ENCODE data around the gene EGFL7.

EGFL7 gene

GRCh38 chr9:136645352-136645902, 17.3 kb upstream of the EGFL7 start:
- Histone ChIP-seq H3K27ac (ENCODE audit: low read depth, low read length) (peak overlapping the region; percentile 50), H3K9ac (ENCODE audit: low read depth in 1 of 2, low read length in 2 of 2) (no peak overlapping the region), H3K4me3 (ENCODE audit: low read depth in 1 of 2, low read length in 2 of 2) (no peak overlapping the region), H3K9me3 (ENCODE audit: control insufficient read depth in 1 of 2, low read length in 2 of 2) (no peaks in the 10 kb centered on the region), H3K4me1 (ENCODE audit: control insufficient read depth in 1 of 2, insufficient read depth in 2 of 2, low read length in 2 of 2) (peaks cover 6 to 18% of the 10 kb centered on the region in 2 donors), H3K27me3 (ENCODE audit: control insufficient read depth in 1 of 2, insufficient read depth in 2 of 2, low read length in 2 of 2) (peaks cover 10 to 24% of the 10 kb centered on the region in 2 donors), H3K36me3 (ENCODE audit: control insufficient read depth in 1 of 2, insufficient read depth in 2 of 2, low read length in 2 of 2) (no peaks in the 10 kb centered on the region)

- Histone ChIP-seq H3K36me3 (ENCODE audit: control insufficient read depth in 1 of 2, insufficient read depth in 2 of 2, low read length in 2 of 2) (no peaks in the 10 kb centered on the region), H3K9ac (ENCODE audit: low read depth in 1 of 2, low read length in 2 of 2) (no peak overlapping the region), H3K4me1 (ENCODE audit: control insufficient read depth in 1 of 2, insufficient read depth in 2 of 2, low read length in 2 of 2) (peaks cover 6 to 18% of the 10 kb centered on the region in 2 donors), H3K9me3 (ENCODE audit: control insufficient read depth in 1 of 2, low read length in 2 of 2) (no peaks in the 10 kb centered on the region), H3K27ac (ENCODE audit: low read depth, low read length) (peak overlapping the region; percentile 22), H3K27me3 (ENCODE audit: control insufficient read depth in 1 of 2, insufficient read depth in 2 of 2, low read length in 2 of 2) (peaks cover 10 to 20% of the 10 kb centered on the region in 2 donors), H3K4me3 (ENCODE audit: low read depth in 1 of 2, low read length in 2 of 2) (no peak overlapping the region)
Observed at GRCh38 chr9:136645903-136646754, 16.6 kb upstream of the EGFL7 start.

GRCh38 chr9:136646827-136647711, 15.6 kb upstream of the EGFL7 start:
- Histone ChIP-seq H3K9me3 (ENCODE audit: control insufficient read depth in 1 of 2, low read length in 2 of 2) (no peaks in the 10 kb centered on the region), H3K27ac (ENCODE audit: low read depth, low read length) (no peak overlapping the region), H3K9ac (ENCODE audit: low read depth in 1 of 2, low read length in 2 of 2) (no peak overlapping the region), H3K4me1 (ENCODE audit: control insufficient read depth in 1 of 2, insufficient read depth in 2 of 2, low read length in 2 of 2) (peaks cover 6 to 18% of the 10 kb centered on the region in 2 donors), H3K4me3 (ENCODE audit: low read depth in 1 of 2, low read length in 2 of 2) (no peak overlapping the region), H3K27me3 (ENCODE audit: control insufficient read depth in 1 of 2, insufficient read depth in 2 of 2, low read length in 2 of 2) (peaks cover 10 to 20% of the 10 kb centered on the region in 2 donors), H3K36me3 (ENCODE audit: control insufficient read depth in 1 of 2, insufficient read depth in 2 of 2, low read length in 2 of 2) (no peaks in the 10 kb centered on the region)

GRCh38 chr9:136648751-136649150, 14.0 kb upstream of the EGFL7 start:
- Histone ChIP-seq H3K36me3 (ENCODE audit: control insufficient read depth in 1 of 2, insufficient read depth in 2 of 2, low read length in 2 of 2) (no peaks in the 10 kb centered on the region), H3K9me3 (ENCODE audit: control insufficient read depth in 1 of 2, low read length in 2 of 2) (no peaks in the 10 kb centered on the region), H3K9ac (ENCODE audit: low read depth in 1 of 2, low read length in 2 of 2) (no peak overlapping the region), H3K27me3 (ENCODE audit: control insufficient read depth in 1 of 2, insufficient read depth in 2 of 2, low read length in 2 of 2) (peaks cover 3 to 18% of the 10 kb centered on the region in 2 donors), H3K4me3 (ENCODE audit: low read depth in 1 of 2, low read length in 2 of 2) (no peak overlapping the region), H3K4me1 (ENCODE audit: control insufficient read depth in 1 of 2, insufficient read depth in 2 of 2, low read length in 2 of 2) (peaks cover 6 to 18% of the 10 kb centered on the region in 2 donors), H3K27ac (ENCODE audit: low read depth, low read length) (peak overlapping the region; percentile 20)

DNA sequence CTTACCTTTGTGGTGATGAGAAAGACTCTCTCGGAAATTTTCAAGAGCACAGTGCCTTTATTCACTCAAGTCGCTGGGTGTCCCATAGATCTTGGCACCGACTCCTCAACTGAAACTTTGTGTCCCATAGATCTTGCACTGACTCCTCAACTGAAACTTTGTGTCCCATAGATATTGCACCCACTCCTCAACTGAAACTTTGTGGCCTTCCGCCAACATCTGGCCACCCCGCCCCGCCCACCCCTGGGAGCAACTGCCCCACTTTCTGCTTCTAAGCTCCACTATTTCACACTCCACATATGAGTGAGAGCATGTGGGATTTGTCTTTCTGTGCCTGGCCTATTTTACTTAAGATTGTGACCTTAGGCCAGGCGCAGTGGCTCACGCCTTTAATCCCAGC, 12.7 kb upstream of the EGFL7 start:
- H3K27me3 ChIP-seq (ENCODE audit: control insufficient read depth in 1 of 2, insufficient read depth in 2 of 2, low read length in 2 of 2) = peaks cover 0 to 13% of the 10 kb centered on the region in 2 donors
- H3K36me3 ChIP-seq (ENCODE audit: control insufficient read depth in 1 of 2, insufficient read depth in 2 of 2, low read length in 2 of 2) = no peaks in the 10 kb centered on the region
- no peaks in the 10 kb centered on the region for H3K9me3 ChIP-seq (ENCODE audit: control insufficient read depth in 1 of 2, low read length in 2 of 2)
- no peak overlapping the region for H3K4me3 ChIP-seq (ENCODE audit: low read depth in 1 of 2, low read length in 2 of 2)
- H3K4me1 ChIP-seq (ENCODE audit: control insufficient read depth in 1 of 2, insufficient read depth in 2 of 2, low read length in 2 of 2) = peaks cover 6 to 10% of the 10 kb centered on the region in 2 donors
- no peak overlapping the region for H3K27ac ChIP-seq (ENCODE audit: low read depth, low read length)
- no peak overlapping the region for H3K9ac ChIP-seq (ENCODE audit: low read depth in 1 of 2, low read length in 2 of 2)

DNA sequence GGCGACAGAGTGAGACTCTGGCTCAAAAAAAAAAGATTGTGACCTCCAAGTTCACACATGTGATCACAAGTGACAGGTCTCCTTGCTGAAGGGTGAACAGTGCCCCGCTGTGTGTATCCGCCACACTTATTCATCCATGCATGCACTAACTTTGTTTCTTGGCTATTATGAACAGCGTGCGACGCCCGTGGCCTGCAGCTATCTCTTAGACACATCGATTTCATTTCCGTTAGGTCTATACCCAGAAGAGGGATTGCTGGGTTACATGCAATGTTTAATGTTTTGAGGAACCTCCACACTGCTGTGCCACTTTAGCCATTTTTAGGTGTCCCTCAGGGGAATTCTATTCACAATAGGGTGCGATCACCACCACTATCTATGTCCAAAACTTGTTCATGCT, 12.1 kb upstream of the EGFL7 start:
- no peak overlapping the region for H3K27ac ChIP-seq (ENCODE audit: low read depth, low read length)
- H3K36me3 ChIP-seq (ENCODE audit: control insufficient read depth in 1 of 2, insufficient read depth in 2 of 2, low read length in 2 of 2) = no peaks in the 10 kb centered on the region
- H3K9ac ChIP-seq (ENCODE audit: low read depth in 1 of 2, low read length in 2 of 2) = no peak overlapping the region
- no peak overlapping the region for H3K4me3 ChIP-seq (ENCODE audit: low read depth in 1 of 2, low read length in 2 of 2)
- H3K9me3 ChIP-seq (ENCODE audit: control insufficient read depth in 1 of 2, low read length in 2 of 2) = no peaks in the 10 kb centered on the region
- H3K27me3 ChIP-seq (ENCODE audit: control insufficient read depth in 1 of 2, insufficient read depth in 2 of 2, low read length in 2 of 2) = peaks cover 0 to 19% of the 10 kb centered on the region in 2 donors
- H3K4me1 ChIP-seq (ENCODE audit: control insufficient read depth in 1 of 2, insufficient read depth in 2 of 2, low read length in 2 of 2) = peaks cover 6 to 15% of the 10 kb centered on the region in 2 donors

GRCh38 chr9:136651860-136652259, 10.9 kb upstream of the EGFL7 start:
- no peak overlapping the region for H3K9ac ChIP-seq (ENCODE audit: low read depth in 1 of 2, low read length in 2 of 2)
- no peak overlapping the region for H3K4me3 ChIP-seq (ENCODE audit: low read depth in 1 of 2, low read length in 2 of 2)
- no peaks in the 10 kb centered on the region for H3K36me3 ChIP-seq (ENCODE audit: control insufficient read depth in 1 of 2, insufficient read depth in 2 of 2, low read length in 2 of 2)
- peaks cover 0 to 21% of the 10 kb centered on the region in 2 donors for H3K27me3 ChIP-seq (ENCODE audit: control insufficient read depth in 1 of 2, insufficient read depth in 2 of 2, low read length in 2 of 2)
- H3K4me1 ChIP-seq (ENCODE audit: control insufficient read depth in 1 of 2, insufficient read depth in 2 of 2, low read length in 2 of 2) = peaks cover 0 to 10% of the 10 kb centered on the region in 2 donors
- no peaks in the 10 kb centered on the region for H3K9me3 ChIP-seq (ENCODE audit: control insufficient read depth in 1 of 2, low read length in 2 of 2)
- H3K27ac ChIP-seq (ENCODE audit: low read depth, low read length) = no peak overlapping the region

- H3K4me3 ChIP-seq (ENCODE audit: low read depth in 1 of 2, low read length in 2 of 2) = no peak overlapping the region
- H3K27me3 ChIP-seq (ENCODE audit: control insufficient read depth in 1 of 2, insufficient read depth in 2 of 2, low read length in 2 of 2) = peaks cover 13 to 32% of the 10 kb centered on the region in 2 donors
- H3K4me1 ChIP-seq (ENCODE audit: control insufficient read depth in 1 of 2, insufficient read depth in 2 of 2, low read length in 2 of 2) = peaks cover 2 to 18% of the 10 kb centered on the region in 2 donors
- H3K36me3 ChIP-seq (ENCODE audit: control insufficient read depth in 1 of 2, insufficient read depth in 2 of 2, low read length in 2 of 2) = no peaks in the 10 kb centered on the region
- H3K27ac ChIP-seq (ENCODE audit: low read depth, low read length) = no peak overlapping the region
- H3K9ac ChIP-seq (ENCODE audit: low read depth in 1 of 2, low read length in 2 of 2) = no peak overlapping the region
- no peaks in the 10 kb centered on the region for H3K9me3 ChIP-seq (ENCODE audit: control insufficient read depth in 1 of 2, low read length in 2 of 2)
Observed at GRCh38 chr9:136653323-136654079, 9.2 kb upstream of the EGFL7 start.

DNA sequence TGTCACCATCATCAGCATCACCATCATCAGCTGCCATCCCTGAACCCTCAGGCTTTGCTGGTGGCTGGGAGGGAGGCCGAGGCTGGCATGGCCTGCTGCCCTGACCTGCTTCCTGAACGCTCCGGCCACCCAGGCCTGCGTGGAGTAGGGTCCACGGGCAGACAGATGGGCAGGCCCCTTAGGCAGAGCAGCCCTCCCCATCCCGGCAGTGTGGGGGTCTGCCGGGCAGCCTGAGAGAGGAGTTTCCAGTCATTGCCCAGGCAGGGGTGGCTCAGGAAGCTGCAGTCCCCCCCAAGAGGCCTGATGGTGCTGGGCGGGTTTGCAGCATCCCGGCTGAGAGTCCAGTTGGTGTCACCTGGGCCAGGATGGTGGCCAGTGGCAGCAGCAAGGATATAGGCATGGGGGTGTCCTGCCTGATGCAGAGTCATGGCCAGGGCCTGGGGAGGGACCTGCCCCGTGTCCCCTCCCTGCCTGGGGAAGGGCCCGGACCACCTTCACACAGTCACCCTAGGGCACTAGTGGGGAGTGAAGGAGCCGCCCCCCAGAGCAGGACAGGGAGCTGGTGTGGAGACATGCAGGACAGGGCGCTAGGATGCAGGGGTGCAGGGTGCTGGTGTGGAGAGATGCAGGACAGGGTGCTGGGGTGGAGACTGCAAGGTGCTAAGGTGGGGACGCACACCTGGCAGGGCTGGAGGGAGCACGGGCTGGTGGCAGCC, 7.7 kb upstream of the EGFL7 start:
- peaks cover 4 to 18% of the 10 kb centered on the region in 2 donors for H3K4me1 ChIP-seq (ENCODE audit: control insufficient read depth in 1 of 2, insufficient read depth in 2 of 2, low read length in 2 of 2)
- H3K4me3 ChIP-seq (ENCODE audit: low read depth in 1 of 2, low read length in 2 of 2) = no peak overlapping the region
- H3K27ac ChIP-seq (ENCODE audit: low read depth, low read length) = peak overlapping the region; percentile 50
- H3K36me3 ChIP-seq (ENCODE audit: control insufficient read depth in 1 of 2, insufficient read depth in 2 of 2, low read length in 2 of 2) = no peaks in the 10 kb centered on the region
- no peaks in the 10 kb centered on the region for H3K9me3 ChIP-seq (ENCODE audit: control insufficient read depth in 1 of 2, low read length in 2 of 2)
- H3K9ac ChIP-seq (ENCODE audit: low read depth in 1 of 2, low read length in 2 of 2) = no peak overlapping the region
- peaks cover 15 to 37% of the 10 kb centered on the region in 2 donors for H3K27me3 ChIP-seq (ENCODE audit: control insufficient read depth in 1 of 2, insufficient read depth in 2 of 2, low read length in 2 of 2)
